GM21515 (cell line): Measurements from ENCODE around the gene CDKN2A.

Experiments used
- ATAC-seq: cut with Tn5 transposase; IDR thresholded peaks from one replicate; pipeline ENCODE4 v1.9.1; 2021; ENCODE audit not compliant: unreplicated experiment

The CDKN2A gene

GRCh38 chr9:21945606-21946005, 48.6 kb downstream of the CDKN2A start:
- ATAC-seq = no peak

DNA sequence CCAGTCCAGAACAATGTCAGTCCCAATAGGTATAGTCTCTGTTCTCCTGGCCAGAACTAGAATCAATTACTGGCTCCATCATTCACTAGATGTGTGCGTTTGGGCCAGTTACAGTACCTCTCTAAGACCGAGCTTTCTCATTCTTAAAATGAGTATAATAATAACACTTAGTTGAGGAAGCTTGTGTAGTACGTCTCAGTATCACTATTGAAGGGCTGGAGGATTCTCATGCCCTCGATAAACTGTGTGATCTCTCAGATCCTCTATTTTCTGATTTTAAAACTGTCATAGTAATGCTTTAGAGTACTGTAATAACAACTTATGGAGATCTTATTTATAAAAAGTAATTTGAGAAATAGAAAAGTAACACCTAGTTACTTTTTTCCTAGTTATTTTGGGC, 50.7 kb downstream of the CDKN2A start:
- ATAC-seq = no peak

DNA sequence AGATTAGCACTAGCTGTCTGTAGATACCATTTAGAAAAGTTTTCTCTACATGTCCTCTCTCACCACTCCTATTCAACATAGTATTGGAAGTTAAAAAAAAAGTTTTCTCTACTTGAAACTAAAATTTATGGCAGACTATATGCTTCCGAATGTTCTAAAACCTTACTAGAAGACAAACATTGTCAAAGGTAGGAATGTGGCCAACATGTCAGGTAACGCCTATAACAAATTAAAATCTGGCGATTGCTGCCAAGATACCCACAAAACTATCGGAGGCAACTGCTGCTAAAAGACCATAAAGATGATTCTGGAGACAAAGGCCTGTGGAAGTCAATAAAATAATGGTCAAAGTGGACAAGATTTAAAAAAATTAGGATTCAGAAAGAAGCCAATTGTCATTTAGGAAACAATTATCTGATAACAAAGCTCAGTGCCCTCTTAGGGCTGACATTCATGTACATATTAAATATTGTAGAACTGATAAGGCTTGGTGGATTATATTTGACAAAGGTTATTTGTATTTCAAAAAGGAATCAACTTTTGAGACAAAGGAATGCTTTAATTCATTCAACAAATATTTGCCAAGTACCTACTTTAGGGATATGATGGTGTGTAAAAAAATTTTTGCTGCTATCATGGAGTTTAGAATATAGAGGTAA, 52.7 kb downstream of the CDKN2A start:
- no peak for ATAC-seq

GRCh38 chr9:21936161-21936560, 58.0 kb downstream of the CDKN2A start:
- ATAC-seq = no peak

DNA sequence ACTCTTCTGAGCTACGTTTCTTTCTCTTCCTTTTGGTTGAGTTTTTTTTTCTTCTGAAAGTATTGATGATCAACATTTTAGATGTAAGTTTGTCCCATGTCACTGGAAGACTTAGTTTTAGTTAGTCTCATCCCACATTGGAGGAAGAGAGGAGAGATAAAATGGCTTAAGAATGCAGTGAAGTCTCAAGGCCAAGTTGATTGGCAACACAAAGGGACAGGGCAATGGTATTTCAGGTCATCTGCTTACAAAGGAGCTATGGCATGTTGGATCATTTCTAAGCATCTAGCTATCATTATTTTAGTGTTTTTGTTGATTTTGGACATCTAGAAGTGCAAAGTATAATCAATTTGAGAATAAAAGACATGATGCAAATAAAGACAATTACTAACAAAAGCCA, 58.6 kb downstream of the CDKN2A start:
- no peak for ATAC-seq

DNA sequence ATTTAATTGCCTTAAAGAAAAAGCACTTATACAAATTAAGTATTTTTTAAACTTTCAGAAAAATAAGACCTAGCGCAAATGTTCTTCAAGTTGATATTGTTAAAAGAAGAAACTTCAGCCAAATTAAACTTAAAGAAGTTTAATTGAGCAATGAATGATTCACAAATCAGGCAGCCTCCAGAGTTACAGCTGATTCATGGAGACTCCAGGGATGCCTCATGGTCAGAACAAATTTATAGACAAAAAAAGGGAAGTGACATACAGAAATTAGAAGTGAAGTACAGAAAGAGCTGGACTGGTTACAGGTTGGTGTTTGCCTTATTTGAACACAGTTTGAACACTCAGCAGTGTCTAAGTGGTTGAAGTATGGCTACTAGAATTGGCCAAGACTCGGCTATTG, 60.3 kb downstream of the CDKN2A start:
- no peak for ATAC-seq

DNA sequence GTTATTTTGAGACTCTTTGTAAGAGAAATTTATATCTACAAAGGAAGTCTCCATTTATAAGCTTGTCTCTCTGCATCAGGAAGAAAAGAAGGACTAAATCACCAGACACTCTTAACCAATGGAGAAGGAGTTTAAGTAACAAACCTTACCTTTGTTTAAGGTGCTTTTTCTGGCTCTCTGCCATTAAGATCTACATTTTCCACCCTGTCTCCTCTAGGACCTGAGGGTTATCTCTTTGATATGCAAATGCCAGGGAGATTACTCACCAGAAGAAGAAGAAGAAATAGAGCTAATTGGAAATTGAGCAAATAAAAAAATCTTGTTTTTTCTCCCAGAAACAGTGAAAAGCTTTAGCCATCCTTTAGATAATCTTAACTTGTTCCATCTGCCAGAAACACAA, 60.9 kb downstream of the CDKN2A start:
- no peak for ATAC-seq

- no peak for ATAC-seq
Observed at GRCh38 chr9:21931428-21931827, 62.8 kb downstream of the CDKN2A start.

GRCh38 chr9:21927752-21928151, 66.4 kb downstream of the CDKN2A start:
- ATAC-seq = no peak

DNA sequence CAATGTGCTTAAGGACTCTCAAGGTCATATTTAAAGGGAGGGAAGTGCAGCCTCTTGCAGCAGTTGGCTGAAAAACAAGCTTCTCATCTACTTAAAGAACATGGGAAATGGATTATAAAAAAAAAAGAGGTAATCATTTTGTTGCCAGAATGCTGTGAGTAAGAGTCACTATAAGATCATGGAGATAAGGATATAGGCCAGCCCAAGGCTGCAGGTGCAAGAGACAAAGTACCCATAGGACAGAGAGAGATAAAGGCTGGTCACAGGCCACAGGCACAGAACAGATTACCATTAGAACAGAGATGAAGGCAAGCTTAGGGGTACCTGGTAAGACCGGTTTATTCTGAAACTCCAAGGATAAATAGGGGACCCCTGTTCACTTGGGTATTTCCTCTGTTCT, 70.5 kb downstream of the CDKN2A start:
- ATAC-seq = no peak

DNA sequence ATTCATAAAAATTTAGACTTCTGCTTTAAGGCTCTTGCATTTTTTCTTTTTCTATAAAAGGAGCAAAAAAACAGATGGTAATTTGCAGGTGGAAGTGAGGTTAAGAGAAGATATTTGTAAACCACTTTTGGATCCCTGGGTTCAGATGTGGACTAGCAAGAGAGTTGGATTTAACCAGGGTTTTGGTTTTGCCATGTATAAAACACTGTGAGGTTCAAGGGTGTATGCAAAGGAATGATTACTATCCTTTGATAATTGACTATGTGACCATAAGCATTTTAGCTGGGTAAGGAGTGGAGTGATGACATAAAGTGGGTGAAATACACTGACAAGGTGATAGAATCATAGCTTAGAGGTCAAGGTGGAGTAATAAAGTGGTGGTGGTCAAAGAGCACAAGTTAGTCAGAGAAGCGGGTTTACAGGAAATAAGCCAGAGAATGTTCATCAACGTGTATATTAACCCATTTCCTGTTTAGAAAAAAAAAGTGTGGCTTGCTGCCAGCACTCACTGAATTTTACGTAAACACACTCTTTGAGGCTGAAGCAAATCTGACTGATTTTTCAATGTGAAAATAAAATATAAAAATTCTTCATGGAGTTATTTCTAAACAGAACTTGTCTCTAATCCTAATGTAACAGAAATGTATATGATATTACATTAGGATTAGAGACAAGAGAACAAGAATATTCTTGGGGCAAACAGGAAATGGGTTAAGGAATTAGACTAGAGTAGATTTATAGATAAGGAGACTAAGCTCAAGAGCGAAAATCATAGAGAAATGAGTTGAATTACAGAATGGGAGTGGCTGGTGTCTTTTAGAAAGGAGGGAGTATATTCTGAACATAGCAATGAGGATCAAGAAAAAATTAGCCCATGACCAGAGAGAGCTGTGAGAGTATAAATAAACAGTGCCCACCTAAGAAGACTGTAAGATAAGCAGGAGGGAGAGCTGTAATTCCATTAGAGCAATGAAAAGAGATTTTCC, 74.5 kb downstream of the CDKN2A start:
- ATAC-seq = peak; percentile 85
